Astrocyte (in vitro differentiated cells and primary cell): Measurements from ENCODE around the gene PEPD.

Experiments used
- EZH2 ChIP-seq: IDR thresholded peaks from 2 replicates; pipeline ENCODE4 v1.6.1; 2012; ENCODE audit warnings: mild to moderate bottlenecking, low read length, inconsistent platforms; ENCODE audit not compliant: insufficient read depth
- TF ChIP-seq, protein P1 (sequence below): IDR thresholded peaks from 2 replicates; pipeline ENCODE4 v1.5.1; 2011; ENCODE audit warnings: low read depth, mild to moderate bottlenecking, inconsistent platforms, low read length, moderate library complexity; ENCODE audit not compliant: insufficient read depth

DNA sequence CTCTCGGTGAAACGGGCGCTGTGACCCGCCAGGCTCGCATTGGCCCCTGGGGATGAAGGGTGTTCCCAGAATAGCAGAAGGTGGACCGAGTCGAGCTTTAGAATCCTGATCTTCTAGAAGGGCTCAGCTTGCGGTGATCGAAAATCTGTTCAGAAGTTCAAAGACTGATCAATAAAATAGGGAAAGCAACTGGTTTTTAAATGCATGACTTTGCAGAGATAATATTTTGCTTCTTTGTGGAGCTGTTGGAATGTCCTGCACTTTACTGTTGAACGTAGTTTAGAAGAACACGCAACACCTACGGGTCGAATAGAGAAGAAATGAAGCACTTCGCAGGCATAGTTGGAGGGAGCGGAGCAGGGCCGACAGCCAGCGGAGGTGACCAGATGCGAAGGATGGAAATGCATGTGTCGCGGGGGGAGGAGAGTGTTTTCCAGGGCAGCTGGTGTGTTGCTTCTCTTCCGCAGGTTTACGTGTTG is 147.3 kb downstream of the PEPD start:
- TF ChIP-seq, protein P1, sequence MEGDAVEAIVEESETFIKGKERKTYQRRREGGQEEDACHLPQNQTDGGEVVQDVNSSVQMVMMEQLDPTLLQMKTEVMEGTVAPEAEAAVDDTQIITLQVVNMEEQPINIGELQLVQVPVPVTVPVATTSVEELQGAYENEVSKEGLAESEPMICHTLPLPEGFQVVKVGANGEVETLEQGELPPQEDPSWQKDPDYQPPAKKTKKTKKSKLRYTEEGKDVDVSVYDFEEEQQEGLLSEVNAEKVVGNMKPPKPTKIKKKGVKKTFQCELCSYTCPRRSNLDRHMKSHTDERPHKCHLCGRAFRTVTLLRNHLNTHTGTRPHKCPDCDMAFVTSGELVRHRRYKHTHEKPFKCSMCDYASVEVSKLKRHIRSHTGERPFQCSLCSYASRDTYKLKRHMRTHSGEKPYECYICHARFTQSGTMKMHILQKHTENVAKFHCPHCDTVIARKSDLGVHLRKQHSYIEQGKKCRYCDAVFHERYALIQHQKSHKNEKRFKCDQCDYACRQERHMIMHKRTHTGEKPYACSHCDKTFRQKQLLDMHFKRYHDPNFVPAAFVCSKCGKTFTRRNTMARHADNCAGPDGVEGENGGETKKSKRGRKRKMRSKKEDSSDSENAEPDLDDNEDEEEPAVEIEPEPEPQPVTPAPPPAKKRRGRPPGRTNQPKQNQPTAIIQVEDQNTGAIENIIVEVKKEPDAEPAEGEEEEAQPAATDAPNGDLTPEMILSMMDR = no peak
- TF ChIP-seq EZH2 = no peak
